Subcutaneous adipose tissue (tissue), 4 donors: Measurements from ENCODE around the gene SEZ6L. TPM values are rescaled to one million over a fixed set of nuclear protein-coding genes. Genes with fewer than 3 reads are reported as not detected.

Source experiments
- CTCF ChIP-seq: fragments of 450-650 bp; IDR thresholded peaks from one replicate; pipeline ENCODE4 v1.5.1; 2016; ENCODE audit warnings: low read depth, mild to moderate bottlenecking, control low read depth, antibody characterized with exemption, moderate library complexity
- total RNA-seq, 4 donors: library from RNA; depleted of rRNA; stranded (reverse); fragments of >200 nt; gene quantifications; one replicate each; pipeline ENCODE4 v1.1.0, GENCODE V29; 2016

Gene SEZ6L
- total RNA-seq, 4 donors from 2014 or later, result 0.17 to 0.44 (median 0.26) TPM

GRCh38 chr22:26330971-26331625 is 161.8 kb downstream of the SEZ6L start:
- no peak for TF ChIP-seq CTCF

DNA sequence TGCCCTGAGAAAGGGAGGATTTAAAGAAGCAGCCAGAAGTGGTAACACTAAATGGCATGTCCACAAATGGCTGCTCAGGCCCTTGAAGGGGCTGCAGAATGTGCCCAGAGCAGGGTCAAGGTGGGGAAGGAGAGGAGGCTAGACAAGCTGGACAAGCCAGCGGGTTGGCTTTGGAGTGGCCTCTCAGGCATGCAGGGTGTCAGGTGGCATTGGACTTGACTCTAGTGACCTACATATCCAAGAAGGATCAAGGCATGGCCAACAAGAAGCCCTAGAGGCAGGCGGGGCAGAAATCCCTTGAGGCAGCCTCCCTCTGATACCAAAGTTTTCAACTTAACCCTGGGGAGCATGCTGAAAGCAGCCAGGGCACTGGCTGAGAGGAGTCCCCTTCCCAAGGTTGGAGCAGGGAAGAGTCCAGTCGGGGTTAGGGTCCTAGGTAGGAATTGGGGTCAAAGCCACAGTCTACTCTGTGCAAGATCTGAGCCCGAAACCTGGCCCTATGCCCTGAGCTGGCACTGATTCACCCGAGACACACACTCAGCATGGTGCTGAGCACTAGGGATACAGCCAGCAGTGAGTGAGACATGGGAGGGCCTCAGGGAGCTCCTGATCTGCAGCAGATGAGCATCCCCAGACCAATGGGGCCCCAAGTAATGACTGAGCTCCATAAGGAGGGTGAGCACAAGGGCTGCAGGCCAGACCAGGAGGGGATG is 164.0 kb downstream of the SEZ6L start:
- no peak for TF ChIP-seq CTCF

DNA sequence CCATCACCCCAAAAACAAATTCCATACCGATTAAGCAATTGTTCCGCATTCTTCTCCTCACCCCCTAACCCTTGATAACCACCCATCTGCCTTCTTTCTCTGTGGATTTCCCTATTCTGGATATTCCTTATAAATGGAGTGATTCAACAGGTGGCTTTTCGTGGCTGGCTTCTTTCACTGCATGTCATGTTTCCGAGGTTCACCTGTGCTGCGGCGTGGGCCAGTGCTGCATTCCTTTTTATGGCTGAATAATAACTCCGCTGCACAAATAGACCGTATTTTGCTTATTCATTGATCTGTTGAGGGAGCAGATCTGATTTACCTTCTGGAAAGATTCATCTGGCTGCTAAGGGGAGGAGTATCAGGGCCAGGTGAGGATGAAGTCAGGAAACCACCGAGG is 165.0 kb downstream of the SEZ6L start:
- TF ChIP-seq CTCF, result no peak

GRCh38 chr22:26336773-26337172 is 167.5 kb downstream of the SEZ6L start:
- no peak for TF ChIP-seq CTCF

- TF ChIP-seq CTCF, result no peak
Observed at GRCh38 chr22:26339755-26340154, 170.5 kb downstream of the SEZ6L start.

DNA sequence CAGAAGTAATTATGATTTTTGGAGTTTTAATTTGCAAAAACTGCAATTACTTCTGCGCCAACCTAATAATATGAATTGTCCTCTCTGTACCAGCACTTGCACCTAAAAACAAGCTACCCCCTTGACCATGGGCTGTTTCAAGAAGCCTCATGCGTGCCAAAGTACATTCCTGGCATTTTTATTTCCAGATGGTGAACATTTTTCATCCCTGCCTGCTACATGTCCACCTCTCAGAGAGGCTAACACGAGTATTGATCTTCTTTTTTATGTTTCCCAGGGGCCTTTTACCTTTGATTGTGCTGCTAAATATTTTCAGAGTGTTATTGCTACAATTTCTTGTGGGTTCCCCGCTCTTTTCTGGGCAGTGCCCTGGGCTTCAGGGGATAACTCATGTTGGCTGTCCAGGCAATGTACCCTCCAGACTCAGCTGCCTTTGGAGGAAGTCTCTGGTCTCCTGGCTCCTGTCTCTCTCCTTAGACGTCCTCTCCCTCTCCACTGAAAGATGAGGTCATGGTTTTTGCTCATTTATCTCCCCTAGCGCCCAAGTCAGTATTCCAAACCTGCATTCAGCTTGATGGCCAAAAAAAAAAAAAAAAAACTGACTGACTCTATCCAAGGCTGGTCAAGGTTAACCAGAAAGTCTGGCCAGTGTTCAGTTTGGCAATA is 173.6 kb downstream of the SEZ6L start:
- no peak for TF ChIP-seq CTCF

DNA sequence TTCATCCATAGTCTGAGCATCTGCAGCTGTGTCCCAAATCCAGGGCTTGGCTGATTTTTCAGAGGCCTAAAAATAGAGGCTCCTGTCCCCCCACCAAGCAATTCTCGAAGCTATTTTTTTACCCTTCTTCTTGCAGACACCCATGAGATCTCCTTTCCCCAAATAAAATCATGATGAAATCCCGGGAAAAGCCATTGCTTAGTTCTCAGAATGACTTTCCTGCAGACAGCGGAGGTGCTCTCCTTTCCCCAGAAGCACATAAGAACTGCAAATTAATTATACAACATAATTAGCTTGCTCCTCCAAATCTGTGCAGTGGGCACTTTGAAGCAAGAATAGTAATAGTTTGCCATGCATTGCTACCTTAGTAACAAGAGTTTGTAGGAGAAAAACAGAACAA is 176.2 kb downstream of the SEZ6L start:
- TF ChIP-seq CTCF, result no peak
